CD4-positive, alpha-beta T cell (primary cell): ENCODE measurements around the gene COA8. TPM values are rescaled to one million over a fixed set of nuclear protein-coding genes. Genes with fewer than 3 reads are reported as not detected.

Experiments
- ATAC-seq: fragments of 200-7000 bp; cut with Tn5 transposase; one replicate; pipeline ENCODE4 v1.10.0; 2022; ENCODE audit warnings: mild to moderate bottlenecking; ENCODE audit not compliant: poor library complexity
- CTCF ChIA-PET: fragments of 350-600 bp; sonication (Branson Sonifier 250); formaldehyde crosslinking; loops from one replicate; lab custom pipeline; 2021; ENCODE audit warnings: antibody characterized with exemption, inconsistent platforms; lab: Charles Lee
- POLR2A ChIA-PET: fragments of 350-600 bp; sonication (Branson Sonifier 250); formaldehyde crosslinking; loops from one replicate; lab custom pipeline; 2021; ENCODE audit warnings: antibody characterized with exemption, inconsistent platforms; lab: Charles Lee
- DNase-seq, 14 experiments: peaks; one replicate each; pipeline ENCODE4 v3.0.0-alpha.2; 2013 to 2020; ENCODE audit warnings: mixed read lengths in 2 of 14
- H3K27ac ChIP-seq, 2 donors: one replicate each; pipeline versions ENCODE4 v1.5.1 to v1.7.0; 2013; ENCODE audit warnings: low read length in 2 of 2, low read depth in 1 of 2, mild to moderate bottlenecking in 1 of 2
- H3K27me3 ChIP-seq, 2 experiments: 1 replicate in 1 of 2; 2 replicates in 1 of 2; pipeline versions ENCODE4 v1.6.1 to v1.7.0; 2013; ENCODE audit warnings: low read length in 2 of 2, control low read depth in 1 of 2, mild to moderate bottlenecking in 1 of 2, moderate library complexity in 1 of 2; ENCODE audit not compliant: insufficient read depth in 2 of 2, control insufficient read depth in 1 of 2
- H3K36me3 ChIP-seq: one replicate; pipeline ENCODE4 v1.6.1; 2013; ENCODE audit warnings: low read length, control low read depth; ENCODE audit not compliant: insufficient read depth
- H3K4me1 ChIP-seq: one replicate; pipeline ENCODE4 v1.6.1; 2013; ENCODE audit warnings: low read length, control low read depth; ENCODE audit not compliant: insufficient read depth
- H3K4me3 ChIP-seq: one replicate; pipeline ENCODE4 v1.5.1; 2013; ENCODE audit warnings: mild to moderate bottlenecking, low read length, moderate library complexity
- H3K9me3 ChIP-seq, 2 experiments: 1 replicate in 1 of 2; 2 replicates in 1 of 2; pipeline versions ENCODE4 v1.6.1 to v1.7.0; 2013; ENCODE audit warnings: low read length in 2 of 2, mild to moderate bottlenecking in 2 of 2, control low read depth in 1 of 2, moderate library complexity in 1 of 2; ENCODE audit not compliant: control insufficient read depth in 1 of 2, insufficient read depth in 1 of 2
- H3K27ac Mint-ChIP-seq: one replicate; pipeline ENCODE4 v1.8.0; 2020; ENCODE audit warnings: mixed read lengths
- H3K27me3 Mint-ChIP-seq: one replicate; pipeline ENCODE4 v1.8.0; 2021; ENCODE audit warnings: mixed read lengths
- H3K36me3 Mint-ChIP-seq: one replicate; pipeline ENCODE4 v1.8.0; 2021; ENCODE audit warnings: low read depth, mixed read lengths
- H3K4me1 Mint-ChIP-seq: one replicate; pipeline ENCODE4 v1.8.0; 2021; ENCODE audit warnings: low read depth, mixed read lengths
- H3K4me3 Mint-ChIP-seq: one replicate; pipeline ENCODE4 v1.8.0; 2020; ENCODE audit warnings: mild to moderate bottlenecking, mixed read lengths
- H3K9me3 Mint-ChIP-seq: one replicate; pipeline ENCODE4 v1.8.0; 2020; ENCODE audit warnings: mixed read lengths
- intact Hi-C, 2 experiments: fragments of 100-400 bp; cut with DNase I in 1 of 2; cut with micrococcal nuclease in 1 of 2; formaldehyde crosslinking; loops; one replicate each; pipeline versions ENCODE4 v1.15.1 to v1.9.0; 2023 to 2025; cut with DNase I, micrococcal nuclease
- total RNA-seq, 174 experiments: library from RNA in 2 of 174; stranded (reverse) in 2 of 174; gene quantifications; one replicate each; pipeline ENCODE4 v1.2.3 and lab custom pipeline; 2021 to 2026
- TF ChIP-seq, protein P1 (sequence below): fragments of 200-600 bp; IDR thresholded peaks from one replicate; pipeline ENCODE4 v1.8.0; 2022; ENCODE audit warnings: antibody characterized with exemption, mild to moderate bottlenecking

COA8 gene
- total RNA-seq, 2 experiments from 2014 or later, result 9.1 to 10.7 TPM

DNA sequence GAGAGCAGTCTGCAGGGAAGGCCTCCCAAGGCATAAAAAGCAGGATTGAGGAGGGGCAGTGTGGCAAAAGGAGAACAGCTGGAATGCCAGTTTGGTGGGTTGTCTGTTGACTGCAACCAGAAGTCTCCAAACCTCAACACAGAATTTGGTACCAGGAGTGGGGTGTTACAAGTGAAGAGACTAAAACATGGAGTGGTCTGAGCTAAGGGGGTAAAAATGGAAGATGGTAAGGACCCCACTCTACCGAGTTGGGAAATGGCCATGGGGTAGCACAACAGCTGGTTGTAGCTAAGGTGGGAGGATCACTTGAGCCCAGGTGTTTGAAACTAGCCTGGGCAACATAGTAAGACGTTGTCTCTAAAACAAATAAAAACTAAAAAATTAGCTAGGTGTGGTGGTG, 48.5 kb downstream of the COA8 start:
- no peak overlapping the region for H3K27ac ChIP-seq
- H3K9me3 Mint-ChIP-seq, result no peaks in the 10 kb centered on the region
- H3K4me3 ChIP-seq, result no peak overlapping the region
- H3K4me3 Mint-ChIP-seq, result no peak overlapping the region
- H3K27me3 Mint-ChIP-seq, result peaks cover 7% of the 10 kb centered on the region
- ATAC-seq (no peak), DNase-seq (no peak)
- H3K4me1 Mint-ChIP-seq, result peaks cover 18% of the 10 kb centered on the region
- H3K4me1 ChIP-seq, result peaks cover 22% of the 10 kb centered on the region
- H3K9me3 ChIP-seq, result peaks cover 10 to 13% of the 10 kb centered on the region in 2 experiments
- TF ChIP-seq, protein P1, sequence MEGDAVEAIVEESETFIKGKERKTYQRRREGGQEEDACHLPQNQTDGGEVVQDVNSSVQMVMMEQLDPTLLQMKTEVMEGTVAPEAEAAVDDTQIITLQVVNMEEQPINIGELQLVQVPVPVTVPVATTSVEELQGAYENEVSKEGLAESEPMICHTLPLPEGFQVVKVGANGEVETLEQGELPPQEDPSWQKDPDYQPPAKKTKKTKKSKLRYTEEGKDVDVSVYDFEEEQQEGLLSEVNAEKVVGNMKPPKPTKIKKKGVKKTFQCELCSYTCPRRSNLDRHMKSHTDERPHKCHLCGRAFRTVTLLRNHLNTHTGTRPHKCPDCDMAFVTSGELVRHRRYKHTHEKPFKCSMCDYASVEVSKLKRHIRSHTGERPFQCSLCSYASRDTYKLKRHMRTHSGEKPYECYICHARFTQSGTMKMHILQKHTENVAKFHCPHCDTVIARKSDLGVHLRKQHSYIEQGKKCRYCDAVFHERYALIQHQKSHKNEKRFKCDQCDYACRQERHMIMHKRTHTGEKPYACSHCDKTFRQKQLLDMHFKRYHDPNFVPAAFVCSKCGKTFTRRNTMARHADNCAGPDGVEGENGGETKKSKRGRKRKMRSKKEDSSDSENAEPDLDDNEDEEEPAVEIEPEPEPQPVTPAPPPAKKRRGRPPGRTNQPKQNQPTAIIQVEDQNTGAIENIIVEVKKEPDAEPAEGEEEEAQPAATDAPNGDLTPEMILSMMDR, result no peak
- H3K36me3 ChIP-seq, result no peaks in the 10 kb centered on the region
- intact Hi-C loops, result no loop called here
- peaks cover 5 to 7% of the 10 kb centered on the region in 2 experiments for H3K27me3 ChIP-seq
- H3K36me3 Mint-ChIP-seq, result no peaks in the 10 kb centered on the region
- POLR2A ChIA-PET, result no interaction called here
- CTCF ChIA-PET, result no interaction called here
- H3K27ac Mint-ChIP-seq, result no peak overlapping the region

DNA sequence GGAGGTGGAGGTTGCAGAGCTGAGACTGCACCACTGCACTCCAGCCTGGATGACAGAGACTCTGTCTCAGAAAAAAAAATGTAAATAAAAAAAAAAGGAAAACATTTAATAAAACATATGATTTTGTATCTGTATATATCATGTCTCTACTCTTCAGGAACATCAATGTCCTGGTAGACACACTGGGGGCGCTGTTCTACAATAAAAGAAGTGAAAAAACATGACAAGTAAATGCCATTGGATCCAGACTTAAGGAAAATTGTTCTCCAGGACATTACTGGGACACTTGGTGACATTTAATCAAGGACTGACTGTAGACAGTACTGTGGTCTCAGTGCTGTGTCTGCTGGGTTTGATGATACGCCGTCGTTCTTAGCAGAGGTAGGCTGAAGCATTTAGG, 50.8 kb downstream of the COA8 start:
- intact Hi-C loops, result no loop called here
- Histone ChIP-seq H3K4me1 (peaks cover 2% of the 10 kb centered on the region), H3K4me3 (no peak overlapping the region), H3K27me3 (peaks cover 2% of the 10 kb centered on the region in 2 experiments), H3K36me3 (no peaks in the 10 kb centered on the region), H3K9me3 (peaks cover 10 to 13% of the 10 kb centered on the region in 2 experiments), H3K27ac (no peak overlapping the region)
- ChIA-PET POLR2A (no interaction called here), CTCF (no interaction called here)
- TF ChIP-seq, protein P1, result no peak
- Mint-ChIP-seq H3K27ac (no peak overlapping the region), H3K27me3 (peaks cover 7% of the 10 kb centered on the region), H3K4me3 (no peak overlapping the region), H3K36me3 (no peaks in the 10 kb centered on the region), H3K4me1 (no peaks in the 10 kb centered on the region), H3K9me3 (no peaks in the 10 kb centered on the region)
- ATAC-seq (no peak), DNase-seq (no peak)

DNA sequence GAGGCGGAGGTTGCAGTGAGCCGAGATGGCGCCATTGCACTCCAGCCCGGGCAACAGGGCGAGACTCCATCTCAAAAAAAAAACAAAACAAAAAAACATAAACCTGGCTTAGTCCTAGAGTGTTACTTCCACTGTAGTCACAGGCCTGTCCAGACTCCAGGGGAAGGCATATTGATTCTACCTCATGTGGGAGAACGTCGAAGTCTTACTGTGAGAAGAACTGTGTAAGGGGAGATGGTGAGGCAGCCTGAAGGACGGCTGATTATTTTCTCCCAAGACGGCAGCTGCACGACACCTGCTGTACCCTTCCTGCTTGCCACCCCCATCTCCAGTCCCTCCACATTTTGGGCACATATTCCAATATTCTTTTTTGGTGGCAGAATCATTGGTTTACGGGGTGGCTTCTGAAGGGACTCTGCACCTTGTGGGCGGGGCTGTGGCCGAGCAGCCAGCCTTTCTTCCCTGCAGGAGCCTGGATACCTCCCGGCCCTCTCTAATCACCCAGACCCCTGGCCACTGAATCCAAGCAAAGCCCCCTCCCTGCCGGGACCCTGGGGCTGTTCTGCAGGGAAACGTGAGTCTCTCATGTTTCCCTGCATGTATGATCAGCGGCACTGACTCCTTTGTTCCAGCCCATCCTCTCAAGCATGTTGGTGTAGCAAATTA, 54.0 kb downstream of the COA8 start:
- H3K27ac ChIP-seq, result no peak overlapping the region
- no peaks in the 10 kb centered on the region for H3K27me3 ChIP-seq
- no peaks in the 10 kb centered on the region for H3K4me1 Mint-ChIP-seq
- H3K9me3 ChIP-seq, result peaks cover 0 to 5% of the 10 kb centered on the region in 2 experiments
- peaks cover 4% of the 10 kb centered on the region for H3K27me3 Mint-ChIP-seq
- no peak overlapping the region for H3K4me3 ChIP-seq
- CTCF ChIA-PET, result no interaction called here
- intact Hi-C loops, result no loop called here
- H3K9me3 Mint-ChIP-seq, result no peaks in the 10 kb centered on the region
- H3K36me3 Mint-ChIP-seq, result no peaks in the 10 kb centered on the region
- H3K36me3 ChIP-seq, result no peaks in the 10 kb centered on the region
- no peak for DNase-seq
- POLR2A ChIA-PET, result no interaction called here
- no peaks in the 10 kb centered on the region for H3K4me1 ChIP-seq
- H3K27ac Mint-ChIP-seq, result no peak overlapping the region
- TF ChIP-seq, protein P1, result no peak
- ATAC-seq, result no peak
- no peak overlapping the region for H3K4me3 Mint-ChIP-seq
